ENCODE data around the gene YIPF3.
"Not testable (repeated sequence)": the region's sequence is repeated elsewhere in the genome, so short reads cannot be mapped to it uniquely, and the experiment has no call there.

The YIPF3 gene

GRCh38 chr6:43509142-43509983, 7.4 kb downstream of the YIPF3 start:
- no peak for DNase-seq

GRCh38 chr6:43508481-43509141, 8.1 kb downstream of the YIPF3 start:
- DNase-seq: no peak

GRCh38 chr6:43506667-43507471, 9.9 kb downstream of the YIPF3 start:
- DNase-seq: peak; percentile 76

GRCh38 chr6:43506171-43506570, 10.6 kb downstream of the YIPF3 start:
- no peak for DNase-seq

- no peak for DNase-seq
These were observed 11.0 kb downstream of the YIPF3 start for GRCh38 chr6:43505718-43506117.

GRCh38 chr6:43504756-43505593, 11.8 kb downstream of the YIPF3 start:
- no peak for DNase-seq

- DNase-seq: no peak
These were observed 13.3 kb downstream of the YIPF3 start for GRCh38 chr6:43503443-43503842.

GRCh38 chr6:43502666-43503065, 14.1 kb downstream of the YIPF3 start:
- DNase-seq: no peak

GRCh38 chr6:43500921-43501320, 15.8 kb downstream of the YIPF3 start:
- no peak for DNase-seq

GRCh38 chr6:43499028-43499815, 17.5 kb downstream of the YIPF3 start:
- no peak for DNase-seq

- not testable (repeated sequence) for DNase-seq
These were observed 18.4 kb downstream of the YIPF3 start for GRCh38 chr6:43498291-43498690.

- no peak for DNase-seq
These were observed 19.0 kb downstream of the YIPF3 start for GRCh38 chr6:43497689-43498088.

- DNase-seq: no peak
These were observed 19.7 kb downstream of the YIPF3 start for GRCh38 chr6:43497129-43497396.

GRCh38 chr6:43496370-43497128, 20.2 kb downstream of the YIPF3 start:
- no peak for DNase-seq

GRCh38 chr6:43495409-43495941, 21.3 kb downstream of the YIPF3 start:
- DNase-seq: no peak

- no peak for DNase-seq
These were observed 22.0 kb downstream of the YIPF3 start for GRCh38 chr6:43494766-43495165.

GRCh38 chr6:43494321-43494720, 22.4 kb downstream of the YIPF3 start:
- DNase-seq: no peak

- DNase-seq: no peak
These were observed 22.9 kb downstream of the YIPF3 start for GRCh38 chr6:43493833-43494232.

GRCh38 chr6:43493230-43493629, 23.5 kb downstream of the YIPF3 start:
- DNase-seq: no peak

GRCh38 chr6:43492673-43493072, 24.1 kb downstream of the YIPF3 start:
- DNase-seq: no peak

Data from NCI-H2171 treated with DMSO at 0.1 percent for 48 hours (cell line).